Body of pancreas (tissue), 4 donors: ENCODE measurements around the gene CLPTM1L. TPM values are rescaled to one million over a fixed set of nuclear protein-coding genes. Genes with fewer than 3 reads are reported as not detected.

ENCODE experiments used
- ATAC-seq: fragments of 150-250 bp; one replicate; pipeline ENCODE4 v1.9.1; 2016
- DNase-seq, 4 donors: peaks; one replicate each; pipeline ENCODE4 v3.0.0-alpha.2; 2019
- H3K27ac ChIP-seq, 4 donors: fragments of 200-600 bp; sonication (generic); 1 replicate in 3 of 4; 2 replicates in 1 of 4; pipeline versions ENCODE4 v1.5.1 to v1.6.1; 2016 to 2019; ENCODE audit warnings: mild to moderate bottlenecking in 1 of 4, mixed read lengths in 1 of 4, moderate library complexity in 1 of 4
- H3K27me3 ChIP-seq, 2 donors: fragments of 200-600 bp; sonication (generic); one replicate each; pipeline ENCODE4 v1.6.0; 2016; ENCODE audit warnings: mild to moderate bottlenecking in 1 of 2
- H3K36me3 ChIP-seq, 2 donors: fragments of 200-600 bp; sonication (generic); replicated peaks in 1 of 2; 2 replicates each; pipeline ENCODE4 v1.5.1; 2016; ENCODE audit warnings: low read depth in 2 of 2; ENCODE audit not compliant: insufficient read depth in 1 of 2
- H3K4me1 ChIP-seq: fragments of 200-600 bp; sonication (generic); one replicate; pipeline ENCODE4 v1.6.0; 2016
- H3K4me3 ChIP-seq, 2 donors: fragments of 200-600 bp; sonication (generic); 1 replicate in 1 of 2; 2 replicates in 1 of 2; pipeline ENCODE4 v1.5.1; 2016 to 2019
- H3K9me3 ChIP-seq, 3 donors: fragments of 200-600 bp; sonication (generic); 1 replicate in 2 of 3; 2 replicates in 1 of 3; pipeline ENCODE4 v1.5.1; 2016
- CTCF ChIP-seq, 7 experiments: fragments of 450-650 bp in 4 of 7; fragments of 200-600 bp in 3 of 7; sonication (generic) in 3 of 7; IDR thresholded peaks; one replicate each; pipeline ENCODE4 v1.5.1; 2016 to 2019; ENCODE audit warnings: antibody characterized with exemption in 7 of 7
- POLR2A ChIP-seq, 3 donors: fragments of 450-650 bp; IDR thresholded peaks; one replicate each; pipeline ENCODE4 v1.6.1; 2016; ENCODE audit warnings: antibody characterized with exemption in 3 of 3, mild to moderate bottlenecking in 2 of 3
- WGBS, 2 donors: methylation state at CpG; one replicate each; pipeline ENCODE4 v1.1.5; 2017; 5-methylcytosine and 5-hydroxymethylcytosine counted together
- intact Hi-C: fragments of 100-400 bp; cut with DNase I; formaldehyde crosslinking; loops from one replicate; pipeline ENCODE4 v1.15.1; 2023
- total RNA-seq, 2 donors: library from RNA; depleted of rRNA; stranded (reverse); fragments of >200 nt; gene quantifications; one replicate each; pipeline ENCODE4 v1.1.0, GENCODE V29; 2016

CLPTM1L gene
- total RNA-seq, 2 donors from 2014 or later = 91.3 to 109 TPM

DNA sequence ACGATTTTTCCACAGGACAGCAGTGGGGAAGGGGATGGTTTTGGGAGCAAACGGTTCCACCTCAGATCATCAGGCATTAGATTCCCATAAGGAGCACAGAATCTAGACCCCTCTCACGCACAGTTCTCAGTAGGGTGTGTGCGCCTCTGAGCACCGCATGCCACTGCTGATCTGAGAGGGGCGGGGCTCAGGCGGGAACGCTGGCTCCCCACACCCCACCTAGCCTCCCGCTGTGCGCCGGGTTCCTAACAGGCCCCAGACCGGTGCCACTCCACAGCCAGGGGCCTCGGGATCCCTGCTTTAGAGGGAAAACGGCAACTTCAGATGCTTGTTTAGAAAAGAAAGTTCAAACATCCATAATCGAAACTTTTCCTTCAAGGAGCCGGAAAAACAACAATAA is 70.4 kb downstream of the CLPTM1L start:
- Histone ChIP-seq H3K36me3 (no peaks in the 10 kb centered on the region), H3K27me3 (no peaks in the 10 kb centered on the region), H3K4me1 (no peaks in the 10 kb centered on the region), H3K9me3 (no peaks in the 10 kb centered on the region), H3K4me3 (no peak overlapping the region), H3K27ac (no peak overlapping the region)
- intact Hi-C loops = no loop called here
- TF ChIP-seq CTCF (IDR thresholded peaks at IDR 0.05) (no peak), POLR2A (IDR thresholded peaks at IDR 0.05) (no peak)
- DNase-seq (no peak), ATAC-seq (no peak)
- WGBS, 2 donors = 65 to 79% methylated on average over 14 to 16 of the region's 16 CpGs

DNA sequence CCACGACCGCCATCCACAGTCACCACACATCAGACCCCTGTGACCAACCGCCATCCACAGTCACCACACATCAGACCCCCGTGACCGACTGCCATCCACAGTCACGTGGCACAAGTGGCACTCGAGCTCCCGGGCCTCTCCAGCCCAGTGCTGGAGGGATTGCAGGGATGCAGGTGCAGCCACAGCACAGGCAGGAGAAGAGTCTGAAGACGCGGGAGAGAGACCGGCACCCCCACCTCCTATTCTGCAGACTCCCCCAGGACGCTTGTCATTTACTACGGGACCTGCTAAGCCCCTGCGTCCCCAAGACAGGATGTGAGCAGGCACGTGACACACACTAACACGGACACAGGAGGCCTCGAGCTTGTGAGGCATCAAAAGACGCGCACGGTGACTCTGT is 71.2 kb downstream of the CLPTM1L start:
- DNase-seq = no peak
- 81 to 89% methylated on average over 17 to 19 of the region's 20 CpGs for WGBS, 2 donors
- no peak overlapping the region for H3K27ac ChIP-seq
- ATAC-seq = no peak
- H3K4me3 ChIP-seq = no peak overlapping the region
- TF ChIP-seq CTCF (IDR thresholded peaks at IDR 0.05) = no peak
- TF ChIP-seq POLR2A (IDR thresholded peaks at IDR 0.05) = no peak
- intact Hi-C loops = no loop called here
- no peaks in the 10 kb centered on the region for H3K36me3 ChIP-seq
- no peaks in the 10 kb centered on the region for H3K27me3 ChIP-seq
- no peaks in the 10 kb centered on the region for H3K4me1 ChIP-seq
- H3K9me3 ChIP-seq = no peaks in the 10 kb centered on the region

- no peaks in the 10 kb centered on the region for H3K36me3 ChIP-seq
- WGBS, 2 donors = 92% methylated on average over 16 of the region's 21 CpGs; no CpG with 5 or more reads in 1 of the 2 donors
- intact Hi-C loops = no loop called here
- no peak overlapping the region for H3K4me3 ChIP-seq
- TF ChIP-seq POLR2A (IDR thresholded peaks at IDR 0.05) (no peak), CTCF (IDR thresholded peaks at IDR 0.05) (no peak)
- H3K4me1 ChIP-seq = no peaks in the 10 kb centered on the region
- no peaks in the 10 kb centered on the region for H3K27me3 ChIP-seq
- H3K9me3 ChIP-seq = no peaks in the 10 kb centered on the region
- no peak for DNase-seq
- no peak for ATAC-seq
- H3K27ac ChIP-seq = no peak overlapping the region
Measured at GRCh38 chr5:1272201-1272600, 72.7 kb downstream of the CLPTM1L start.

DNA sequence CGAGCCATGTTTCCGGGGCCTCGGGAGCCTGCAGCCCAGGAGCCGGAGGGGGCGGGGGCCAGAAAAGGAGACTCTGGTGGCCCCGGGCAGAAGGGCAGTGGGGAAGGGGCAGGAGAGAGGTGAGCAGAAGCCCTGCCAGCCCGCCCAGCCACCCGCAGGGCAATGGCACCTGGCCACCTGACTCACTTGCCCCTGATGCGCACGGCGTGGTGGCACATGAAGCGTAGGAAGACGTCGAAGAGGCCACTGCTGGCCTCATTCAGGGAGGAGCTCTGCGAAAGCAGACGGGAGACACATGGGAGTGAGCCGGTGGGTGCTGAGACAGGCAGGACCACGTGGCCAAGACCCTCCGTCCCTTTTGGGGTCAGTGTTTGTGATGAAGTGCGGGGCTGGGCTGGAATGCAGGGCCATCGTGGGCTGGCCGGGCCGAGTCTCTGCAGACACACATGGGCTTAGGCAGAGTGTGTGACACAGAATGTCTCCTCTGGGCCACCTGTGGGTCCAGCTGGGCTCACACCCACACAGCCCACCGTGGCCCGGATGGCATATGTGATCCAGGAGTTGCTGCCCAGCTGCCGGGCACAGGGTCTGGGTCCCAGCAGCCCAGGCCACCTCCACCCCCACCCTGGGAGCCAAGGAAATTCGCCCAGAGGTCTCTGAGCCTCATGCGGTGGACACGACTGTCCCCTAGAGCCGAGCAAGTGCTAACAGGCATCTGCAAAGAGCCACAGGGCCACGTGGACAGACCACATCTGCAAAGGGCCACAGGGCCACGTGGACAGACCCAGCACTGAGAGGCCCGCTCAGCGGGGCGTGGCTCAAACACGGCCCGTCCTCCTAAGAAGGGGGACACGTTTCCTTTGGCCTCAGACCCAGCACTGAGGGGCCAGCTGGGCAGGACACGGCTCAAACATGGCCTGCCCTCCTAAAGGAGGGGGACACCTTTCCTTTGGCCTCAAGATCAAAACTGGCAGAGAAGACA is 73.7 kb downstream of the CLPTM1L start:
- Histone ChIP-seq H3K4me3 (no peak overlapping the region), H3K4me1 (no peaks in the 10 kb centered on the region), H3K36me3 (no peaks in the 10 kb centered on the region), H3K9me3 (no peaks in the 10 kb centered on the region), H3K27me3 (no peaks in the 10 kb centered on the region), H3K27ac (no peak overlapping the region)
- WGBS, 2 donors = 86 to 88% methylated on average over 23 to 39 of the region's 39 CpGs
- TF ChIP-seq CTCF (IDR thresholded peaks at IDR 0.05) (no peak), POLR2A (IDR thresholded peaks at IDR 0.05) (no peak)
- intact Hi-C loops = no loop called here
- ATAC-seq = no peak
- no peak for DNase-seq
